Ascending aorta (tissue), 2 donors: ENCODE data around the gene BTG2. TPM values are rescaled to one million over a fixed set of nuclear protein-coding genes. Genes with fewer than 3 reads are reported as not detected.

Experiments used
- DNase-seq, 2 donors: peaks; one replicate each; pipeline ENCODE4 v3.0.0-alpha.2; 2019; ENCODE audit warnings: low spot score in 2 of 2
- H3K27ac ChIP-seq, 2 donors: fragments of 200-600 bp; sonication (generic); one replicate each; pipeline ENCODE4 v1.5.1; 2016 to 2017; ENCODE audit warnings: mild to moderate bottlenecking in 1 of 2
- H3K27me3 ChIP-seq: fragments of 200-600 bp; sonication (generic); one replicate; pipeline ENCODE4 v1.5.1; 2017
- H3K36me3 ChIP-seq, 2 donors: fragments of 200-600 bp; sonication (generic); one replicate each; pipeline ENCODE4 v1.5.1; 2016
- H3K4me1 ChIP-seq, 2 donors: fragments of 200-600 bp; sonication (generic); one replicate each; pipeline ENCODE4 v1.5.1; 2016 to 2017; ENCODE audit warnings: mild to moderate bottlenecking in 1 of 2
- H3K4me3 ChIP-seq, 2 donors: fragments of 200-600 bp; sonication (generic); one replicate each; pipeline ENCODE4 v1.5.1; 2016 to 2017; ENCODE audit warnings: mild to moderate bottlenecking in 1 of 2
- H3K9me3 ChIP-seq, 2 donors: fragments of 200-600 bp; sonication (generic); one replicate each; pipeline ENCODE4 v1.5.1; 2016
- CTCF ChIP-seq, 3 experiments: fragments of 200-600 bp in 2 of 3; fragments of 450-650 bp in 1 of 3; sonication (generic) in 2 of 3; IDR thresholded peaks; one replicate each; pipeline ENCODE4 v1.5.1; 2016 to 2019; ENCODE audit warnings: antibody characterized with exemption in 3 of 3, mild to moderate bottlenecking in 1 of 3, moderate library complexity in 1 of 3
- intact Hi-C: fragments of 100-400 bp; cut with DNase I; formaldehyde crosslinking; loops from one replicate; pipeline ENCODE4 v1.15.1; 2023
- total RNA-seq: library from RNA; depleted of rRNA; stranded (reverse); fragments of >200 nt; gene quantifications from one replicate; pipeline ENCODE4 v1.1.0, GENCODE V29; 2016

BTG2 gene
- total RNA-seq, 1 donor from 2014 or later = 219 TPM

DNA sequence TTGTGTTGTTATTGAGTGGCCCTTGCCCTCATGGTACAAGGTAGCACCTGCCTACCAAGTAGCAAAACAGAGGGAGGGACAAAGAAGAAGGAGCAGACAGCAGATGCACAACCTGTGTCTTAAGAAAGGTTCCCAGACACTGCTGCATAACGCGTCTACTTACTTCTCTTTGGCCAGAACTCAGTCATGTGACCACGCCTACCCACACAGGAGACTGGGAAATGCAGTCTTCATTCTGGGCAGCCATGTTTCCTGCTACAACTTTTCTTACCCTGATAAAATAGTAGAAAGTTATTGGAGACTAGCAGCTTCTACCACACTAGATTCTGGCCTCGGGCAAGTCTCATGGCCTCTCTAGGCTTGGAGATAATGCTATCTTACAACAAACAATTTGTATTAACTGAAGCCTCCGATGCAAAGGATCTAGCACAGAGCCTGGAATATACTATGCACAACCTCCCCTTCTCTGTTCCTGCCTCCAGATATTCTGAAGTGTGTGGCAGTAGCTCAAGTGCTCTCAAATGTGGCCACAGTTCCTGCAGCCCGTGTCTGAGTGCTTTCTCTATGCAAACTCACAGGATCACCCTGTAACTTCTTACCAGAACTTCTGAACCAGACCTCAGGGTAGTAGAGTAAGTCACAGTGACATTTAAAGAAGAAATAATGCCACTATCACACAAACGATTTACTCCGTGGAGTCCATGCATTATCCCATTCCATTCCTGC lies 34.1 kb upstream of the BTG2 start:
- no peak overlapping the region for H3K27ac ChIP-seq
- peaks cover 15 to 27% of the 10 kb centered on the region in 2 donors for H3K4me1 ChIP-seq
- intact Hi-C loops = loop anchor here (5.0 kb wide), 3 partner anchors 191 to 426 kb away; no protein-coding TSS in a partner anchor
- TF ChIP-seq CTCF (IDR thresholded peaks at IDR 0.05) = no peak
- no peak overlapping the region for H3K4me3 ChIP-seq
- peak in 1 of 2 donors; percentile 89 for DNase-seq
- no peaks in the 10 kb centered on the region for H3K9me3 ChIP-seq
- H3K36me3 ChIP-seq = no peaks in the 10 kb centered on the region
- H3K27me3 ChIP-seq = no peaks in the 10 kb centered on the region

DNA sequence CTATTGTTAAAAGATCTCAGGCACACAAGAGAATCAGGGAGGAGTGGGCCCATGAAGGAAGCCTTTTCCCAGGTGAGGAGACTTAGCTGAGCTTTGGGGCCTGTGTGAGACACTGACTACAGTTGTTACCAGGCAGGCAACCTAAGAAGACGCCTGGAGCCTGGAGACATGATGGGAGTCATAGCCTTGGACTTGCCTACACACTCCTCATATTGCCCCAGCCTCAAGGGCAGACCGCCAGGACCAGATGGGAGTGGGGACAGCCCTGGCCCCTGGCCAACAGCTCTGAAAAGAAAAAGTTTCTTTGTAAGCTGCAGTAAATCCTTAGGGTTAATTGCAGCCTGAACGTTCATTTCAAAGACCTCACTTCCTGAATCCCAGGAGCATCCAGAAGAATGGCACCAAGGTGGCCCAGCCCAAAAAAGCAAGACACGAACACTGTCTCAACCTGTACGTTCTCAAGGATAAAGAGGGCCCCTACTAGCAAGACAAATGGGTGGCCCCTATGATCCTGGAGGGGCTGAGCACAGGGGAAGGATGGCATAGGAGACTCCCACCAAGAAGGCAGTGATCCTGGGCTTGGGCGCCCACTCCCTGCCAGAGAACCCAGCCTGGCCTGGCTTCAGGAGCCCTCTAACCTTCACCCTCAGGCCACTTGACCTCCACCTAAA lies 33.2 kb upstream of the BTG2 start:
- H3K9me3 ChIP-seq = no peaks in the 10 kb centered on the region
- H3K27ac ChIP-seq = no peak overlapping the region
- H3K27me3 ChIP-seq = no peaks in the 10 kb centered on the region
- peaks cover 16 to 30% of the 10 kb centered on the region in 2 donors for H3K4me1 ChIP-seq
- intact Hi-C loops = loop anchor here (2.0 to 5.0 kb wide), 4 partner anchors 169 to 425 kb away; no protein-coding TSS in a partner anchor
- TF ChIP-seq CTCF (IDR thresholded peaks at IDR 0.05) = no peak
- no peaks in the 10 kb centered on the region for H3K36me3 ChIP-seq
- DNase-seq = no peak
- H3K4me3 ChIP-seq = no peak overlapping the region

- no peak for TF ChIP-seq CTCF (IDR thresholded peaks at IDR 0.05)
- H3K4me1 ChIP-seq = peaks cover 19 to 36% of the 10 kb centered on the region in 2 donors
- no peaks in the 10 kb centered on the region for H3K9me3 ChIP-seq
- H3K27me3 ChIP-seq = no peaks in the 10 kb centered on the region
- DNase-seq = no peak
- intact Hi-C loops = loop anchor here (1.0 to 5.0 kb wide), 8 partner anchors 18 to 425 kb away; partner anchors contain the start of gene BTG2
- H3K36me3 ChIP-seq = no peaks in the 10 kb centered on the region
- H3K27ac ChIP-seq = peak overlapping the region; percentile 91 to 97
- no peak overlapping the region for H3K4me3 ChIP-seq
These were observed 32.6 kb upstream of the BTG2 start for GRCh38 chr1:203272633-203273205.

DNA sequence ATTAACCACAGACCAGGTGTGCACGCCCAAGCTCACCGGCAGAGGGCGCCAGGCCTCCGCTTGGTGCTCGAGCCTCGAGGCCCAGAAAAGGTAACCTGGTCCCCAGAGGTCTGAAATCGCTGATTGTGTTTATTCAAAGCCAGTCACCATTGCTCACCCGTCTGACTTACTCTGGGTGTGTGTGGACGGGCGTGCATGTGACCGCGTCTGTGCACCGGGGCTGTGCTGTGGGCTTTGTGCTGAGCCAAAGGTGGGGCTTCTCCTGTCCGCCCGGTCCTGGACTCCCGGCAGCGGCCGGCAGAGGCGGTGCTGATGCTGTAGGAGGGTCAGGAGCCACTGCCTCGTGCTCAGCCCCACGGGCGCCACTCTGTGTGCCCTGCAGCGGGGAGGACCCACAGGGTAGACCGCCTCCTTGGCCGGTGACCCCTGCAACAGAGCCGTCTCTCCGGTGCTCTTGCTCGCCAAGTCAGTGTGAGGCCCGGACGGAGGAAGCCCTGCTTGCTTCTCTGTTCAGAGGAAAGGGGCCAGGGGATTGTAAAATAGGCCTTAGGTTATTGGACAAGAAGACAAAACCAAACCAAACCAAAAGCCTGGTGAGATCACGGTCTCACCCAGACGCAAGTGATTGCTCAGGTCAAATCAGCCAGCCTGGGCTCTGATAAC lies 32.0 kb upstream of the BTG2 start:
- Histone ChIP-seq H3K4me3 (peak overlapping the region; percentile 11 to 42), H3K27ac (peak overlapping the region; percentile 91 to 97), H3K9me3 (no peaks in the 10 kb centered on the region), H3K36me3 (no peaks in the 10 kb centered on the region), H3K27me3 (no peaks in the 10 kb centered on the region), H3K4me1 (peaks cover 23 to 40% of the 10 kb centered on the region in 2 donors)
- intact Hi-C loops = loop anchor here (1.0 to 5.0 kb wide), 8 partner anchors 17 to 424 kb away; partner anchors contain the start of gene BTG2
- peak; percentile 93 to 97 (median 97) for TF ChIP-seq CTCF (IDR thresholded peaks at IDR 0.05)
- peak; percentile 90 to 97 for DNase-seq

DNA sequence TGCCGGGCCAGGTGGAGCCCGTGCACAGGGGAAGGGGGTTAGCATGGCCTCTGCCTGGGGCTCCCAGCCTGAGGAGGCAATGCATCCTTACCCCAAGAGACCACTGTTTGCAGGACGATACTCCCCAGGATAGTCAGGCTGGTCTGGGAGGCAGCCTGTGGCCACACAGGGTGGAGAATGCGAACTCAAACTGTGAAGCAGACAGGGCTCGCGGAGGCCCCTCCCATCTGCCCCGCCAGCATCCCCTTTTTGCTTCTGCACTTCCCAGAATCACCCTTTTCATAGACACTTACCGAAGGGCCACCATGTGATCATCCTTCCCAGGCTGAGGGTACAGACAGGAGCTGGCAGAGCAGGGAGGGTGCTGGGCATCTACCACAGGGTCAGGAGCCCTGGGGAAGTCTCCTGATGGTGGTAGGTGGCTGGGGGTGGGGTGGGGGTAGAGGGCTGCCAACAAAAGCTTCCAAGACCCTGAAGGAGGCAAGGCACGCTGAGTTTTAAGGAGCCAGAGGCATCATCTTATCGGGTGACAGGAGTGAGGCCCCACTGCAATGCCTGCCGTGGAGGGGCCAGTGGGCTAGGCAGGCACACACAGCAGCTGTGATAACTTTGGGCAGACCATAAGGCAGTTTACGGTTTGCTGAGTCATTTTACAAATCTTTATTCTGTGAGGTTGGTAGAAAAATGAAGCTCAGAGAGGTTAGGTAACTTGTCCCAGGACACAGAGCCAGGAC lies 31.3 kb upstream of the BTG2 start:
- Histone ChIP-seq H3K27me3 (no peaks in the 10 kb centered on the region), H3K4me3 (peak overlapping the region; percentile 11 to 42), H3K36me3 (no peaks in the 10 kb centered on the region), H3K4me1 (peaks cover 26 to 43% of the 10 kb centered on the region in 2 donors), H3K9me3 (no peaks in the 10 kb centered on the region), H3K27ac (peak overlapping the region; percentile 91 to 97)
- intact Hi-C loops = loop anchor here (1.0 to 5.0 kb wide), 10 partner anchors 16 to 423 kb away; partner anchors contain the start of gene BTG2
- no peak for DNase-seq
- TF ChIP-seq CTCF (IDR thresholded peaks at IDR 0.05) = no peak
